ENCODE measurements around the gene NCAN. TPM values are rescaled to one million over a fixed set of nuclear protein-coding genes. Genes with fewer than 3 reads are reported as not detected.
"Not testable (repeated sequence)": the region's sequence is repeated elsewhere in the genome, so short reads cannot be mapped to it uniquely, and the experiment has no call there.

NCAN gene
- total RNA-seq, 1 donor from 2014 or later: not detected

DNA sequence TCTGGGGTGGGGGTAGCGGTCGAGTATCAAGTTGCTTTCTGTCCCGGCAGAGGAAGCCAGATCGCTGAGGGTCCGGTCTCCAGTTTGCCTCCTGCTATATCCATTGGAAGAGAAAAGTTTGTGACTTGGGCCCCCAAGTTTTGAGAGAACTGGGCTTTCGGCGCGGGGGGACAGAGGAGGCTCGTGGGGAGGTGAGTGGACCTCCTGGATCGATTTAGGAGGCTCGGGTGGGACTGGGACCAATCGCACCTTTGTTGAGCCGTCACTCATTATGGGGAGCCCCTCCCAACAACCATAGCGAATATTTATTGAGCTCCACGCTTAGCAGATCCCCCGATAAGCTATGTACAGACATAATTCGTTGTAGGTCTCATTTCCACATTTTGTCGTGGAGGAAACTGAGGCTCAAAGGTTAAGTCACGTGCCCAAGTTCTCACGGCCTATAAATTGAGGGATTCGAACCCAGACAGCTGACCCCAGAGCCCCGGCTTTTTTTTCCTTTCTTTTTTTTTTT, 18.8 kb upstream of the NCAN start:
- DNase-seq (ENCODE audit: low read depth): no peak

DNA sequence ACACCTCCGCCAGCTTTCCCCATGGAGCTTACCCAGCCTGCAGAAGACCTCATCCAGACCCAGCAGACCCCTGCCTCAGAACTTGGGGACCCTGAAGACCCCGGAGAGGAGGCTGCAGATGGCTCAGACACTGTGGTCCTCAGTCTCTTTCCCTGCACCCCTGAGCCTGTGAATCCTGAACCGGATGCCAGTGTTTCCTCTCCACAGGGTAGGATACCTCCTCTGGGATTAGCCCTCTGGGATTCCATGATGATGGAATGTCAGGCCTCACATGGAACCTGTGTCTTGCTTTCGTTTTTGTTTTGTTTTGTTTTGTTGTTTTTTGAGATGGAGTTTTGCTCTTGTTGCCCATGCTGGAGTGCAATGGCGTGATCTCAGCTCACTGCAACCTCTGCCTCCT, 17.8 kb upstream of the NCAN start:
- no peak for DNase-seq (ENCODE audit: low read depth)

DNA sequence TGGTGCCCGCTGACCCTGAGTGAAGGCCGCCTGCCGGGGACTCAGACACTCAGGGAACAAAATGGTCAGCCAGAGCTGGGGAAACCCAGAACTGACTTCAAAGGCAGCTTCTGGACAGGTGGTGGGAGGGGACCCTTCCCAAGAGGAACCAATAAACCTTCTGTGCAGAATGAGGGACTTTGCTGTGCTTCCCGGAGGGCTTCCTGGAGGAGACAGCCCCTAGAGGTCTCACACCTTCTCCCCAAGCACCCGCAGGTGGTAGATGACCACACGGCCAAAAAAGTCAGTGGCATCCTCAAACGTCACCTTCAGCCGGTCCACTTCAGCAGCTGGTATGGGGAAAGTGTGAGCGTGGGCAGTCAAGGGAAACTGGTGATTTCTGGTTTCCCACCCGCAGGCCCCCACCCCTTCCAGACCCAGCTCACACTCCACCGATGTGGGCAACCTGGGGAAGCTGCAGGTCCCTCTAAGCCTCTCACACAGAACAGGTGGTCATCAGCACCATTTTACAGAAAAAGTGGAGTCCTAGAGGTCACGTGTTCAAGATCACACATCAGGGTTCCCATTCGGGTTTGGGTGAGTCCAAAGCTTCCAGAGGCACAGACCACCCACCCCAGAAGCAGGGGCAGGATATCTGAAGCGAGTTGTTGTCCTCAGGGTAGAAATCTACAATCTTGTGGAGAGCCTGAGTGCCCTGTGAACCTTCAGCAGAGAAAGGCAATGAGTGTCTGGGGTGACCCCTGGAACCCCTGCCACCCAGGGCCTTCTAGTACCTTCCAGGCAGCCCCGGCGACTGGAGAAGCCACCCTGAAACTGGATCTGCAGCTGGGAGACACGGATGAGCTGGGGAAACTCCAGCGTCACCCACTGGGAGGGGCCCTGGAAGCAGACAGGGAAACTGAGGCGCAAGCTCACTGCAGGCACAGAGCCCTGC, 9.8 kb upstream of the NCAN start:
- no peak for DNase-seq (ENCODE audit: low read depth)

DNA sequence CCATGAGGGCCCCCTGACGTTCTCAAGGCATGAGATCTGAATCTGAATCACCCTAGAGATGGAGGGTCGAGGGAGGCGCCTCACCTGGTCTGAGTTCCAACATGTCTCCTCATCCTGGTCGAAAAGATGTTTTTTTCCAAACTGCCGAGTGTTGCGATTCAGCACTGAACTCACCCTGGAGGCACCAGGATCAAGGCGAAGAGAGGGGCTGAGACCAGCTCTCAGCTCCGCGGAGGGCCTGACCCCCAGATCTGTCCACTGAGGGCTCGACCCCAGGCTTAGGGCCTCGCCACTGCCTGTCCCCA, 9.1 kb upstream of the NCAN start:
- DNase-seq (ENCODE audit: low read depth): no peak

GRCh38 chr19:19203012-19203856, 8.5 kb upstream of the NCAN start, which contains the start of gene NR2C2AP:
Gene NR2C2AP (minus strand): TSS chr19:19203414. CDS start chr19:19203060, 354 bp downstream.
- peak; percentile 90 for DNase-seq (ENCODE audit: low read depth)

DNA sequence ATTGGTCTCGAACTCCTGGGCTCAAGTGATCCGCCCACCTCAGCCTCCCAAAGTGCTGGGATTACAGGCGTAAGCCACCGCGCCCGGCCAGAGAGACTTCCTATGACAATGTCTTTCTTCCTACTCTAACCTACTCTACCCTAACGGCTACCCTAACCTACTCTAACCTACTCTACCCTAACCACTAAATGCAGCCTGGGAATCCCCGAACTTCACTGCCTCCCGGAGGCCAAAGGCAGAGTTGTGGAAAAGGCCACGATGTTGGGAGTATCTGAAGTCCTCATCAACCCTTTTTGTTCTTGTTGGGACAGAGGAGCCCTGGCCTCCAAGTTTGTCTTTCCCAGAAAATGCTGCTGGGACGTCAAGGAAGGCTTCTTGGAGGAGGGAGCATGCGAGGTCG, 7.6 kb upstream of the NCAN start:
- DNase-seq (ENCODE audit: low read depth): no peak

DNA sequence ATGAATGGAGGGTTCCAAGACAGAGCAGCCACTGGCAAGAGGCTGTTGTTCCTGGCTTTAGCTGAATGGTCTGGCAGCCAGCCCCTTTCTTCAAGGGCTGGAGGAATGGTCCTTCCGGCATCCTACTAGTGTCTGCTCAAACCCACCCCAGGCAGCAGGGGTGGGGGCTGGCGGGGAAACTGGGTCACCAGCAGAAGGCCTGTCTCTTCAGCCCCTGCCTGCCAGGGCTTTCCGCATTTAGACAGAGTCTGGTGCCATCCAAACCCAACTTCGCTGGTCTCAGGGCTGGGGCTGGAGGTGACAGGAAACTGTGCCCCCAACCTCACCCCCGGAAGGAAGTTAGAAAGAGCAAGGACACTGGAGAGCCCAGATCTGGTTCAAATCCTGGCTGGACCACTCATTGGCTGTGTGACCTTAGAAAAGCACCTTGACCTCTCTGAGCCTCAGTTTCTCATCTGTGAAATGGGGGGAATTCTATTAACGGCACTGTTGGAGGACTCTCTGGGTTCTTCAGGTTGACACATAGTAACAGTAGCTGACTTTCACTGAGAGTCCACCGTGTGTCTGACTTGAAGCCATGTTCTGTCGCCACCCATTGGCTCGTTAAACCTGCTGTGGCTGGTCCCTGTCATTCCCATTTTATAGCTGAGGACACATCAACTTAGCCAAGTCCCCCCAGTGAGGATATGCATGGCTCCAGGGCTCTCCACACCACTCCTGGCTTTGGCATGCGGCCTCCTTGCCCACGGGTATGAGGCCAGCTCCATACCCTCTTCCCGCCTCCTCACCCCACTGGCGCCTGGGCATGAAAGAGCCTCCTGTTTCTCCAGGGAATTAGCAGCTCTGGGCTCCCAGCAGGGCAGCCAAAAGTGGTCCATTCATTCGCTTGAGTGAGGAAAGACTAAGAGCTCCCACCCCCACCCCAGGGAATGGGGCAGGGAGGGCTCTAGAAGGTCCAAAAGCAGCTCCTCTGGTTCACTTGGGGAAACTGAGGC, 6.0 kb upstream of the NCAN start:
- DNase-seq (ENCODE audit: low read depth): no peak

DNA sequence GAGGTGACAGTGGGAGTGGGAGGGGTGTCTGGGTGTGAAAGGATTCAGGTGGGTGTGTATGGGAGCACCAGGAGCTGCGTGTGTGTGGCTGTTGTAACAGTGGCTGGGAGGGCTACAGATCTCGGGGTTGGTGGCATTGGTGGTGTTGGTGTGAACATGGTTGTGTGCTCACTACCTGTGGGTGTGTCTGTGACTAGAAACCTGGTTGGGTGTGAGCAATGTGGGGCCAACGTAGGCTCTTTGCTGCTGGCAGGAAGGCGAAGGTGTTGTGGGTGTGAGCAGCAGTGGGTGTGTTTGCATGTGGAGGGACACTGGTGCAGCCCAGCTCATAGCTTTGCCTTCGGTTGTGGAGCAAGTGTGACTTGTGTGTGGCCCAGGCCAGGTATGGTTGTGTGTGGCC, 4.8 kb upstream of the NCAN start:
- no peak for DNase-seq (ENCODE audit: low read depth)

GRCh38 chr19:19207637-19208572, 3.9 kb upstream of the NCAN start:
- no peak for DNase-seq (ENCODE audit: low read depth)

GRCh38 chr19:19209372-19209771, 2.4 kb upstream of the NCAN start:
- peak; percentile 40 for DNase-seq (ENCODE audit: low read depth)

DNA sequence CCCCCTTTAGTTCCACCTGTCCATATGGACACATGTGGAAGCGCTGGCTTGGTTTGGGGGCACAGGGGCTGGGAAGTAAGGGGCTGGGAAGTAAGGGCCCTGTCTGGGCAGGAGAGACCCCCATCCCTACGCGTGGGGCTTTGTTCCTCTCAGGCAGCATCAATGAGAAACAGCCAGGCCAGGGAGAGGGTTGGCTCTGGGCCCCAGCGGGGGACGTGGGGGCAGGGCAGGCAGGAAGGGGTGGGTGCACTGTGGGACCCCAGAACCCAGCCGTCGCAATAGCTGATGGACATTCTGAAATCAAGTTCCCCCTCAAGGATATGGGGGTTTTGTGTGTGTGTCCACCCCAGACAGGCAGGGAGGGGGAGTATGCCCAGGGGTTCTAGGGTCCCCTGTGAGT, 1.2 kb downstream of the NCAN start:
- no peak for DNase-seq (ENCODE audit: low read depth)

DNA sequence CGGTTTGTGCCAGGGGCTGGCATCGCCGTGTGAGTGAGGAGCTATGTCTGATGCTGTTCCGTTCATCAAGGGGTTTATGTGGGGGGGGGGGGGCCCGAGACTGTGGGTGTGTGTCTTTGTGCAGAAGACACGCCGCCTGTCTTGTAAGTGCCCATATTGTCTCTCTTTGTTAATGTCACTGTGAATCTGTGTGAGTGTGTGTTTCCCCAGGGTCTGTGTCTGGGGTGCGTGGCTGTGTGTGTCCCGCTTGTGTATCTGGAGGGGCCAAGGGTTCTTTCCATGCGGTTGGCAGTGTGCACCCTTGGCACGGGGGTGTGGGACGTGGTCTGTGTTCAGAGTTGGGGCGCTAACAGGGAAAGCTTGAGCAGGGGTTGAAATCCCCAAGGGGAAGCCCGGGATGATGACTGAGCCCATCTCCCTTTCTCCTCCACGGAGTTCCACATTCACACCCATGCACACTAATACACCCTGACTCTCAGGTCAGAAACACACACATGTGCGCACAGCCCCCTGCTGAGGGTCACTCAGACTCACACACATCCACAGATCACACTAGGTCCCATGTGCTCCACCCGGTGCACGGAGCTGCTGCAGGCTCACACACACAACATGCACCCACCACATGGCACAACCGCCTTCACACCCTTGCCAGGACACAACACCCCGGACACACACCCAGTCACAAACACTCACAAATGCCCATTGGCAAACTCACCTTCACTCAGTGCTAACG, 1.8 kb downstream of the NCAN start:
- no peak for DNase-seq (ENCODE audit: low read depth)

DNA sequence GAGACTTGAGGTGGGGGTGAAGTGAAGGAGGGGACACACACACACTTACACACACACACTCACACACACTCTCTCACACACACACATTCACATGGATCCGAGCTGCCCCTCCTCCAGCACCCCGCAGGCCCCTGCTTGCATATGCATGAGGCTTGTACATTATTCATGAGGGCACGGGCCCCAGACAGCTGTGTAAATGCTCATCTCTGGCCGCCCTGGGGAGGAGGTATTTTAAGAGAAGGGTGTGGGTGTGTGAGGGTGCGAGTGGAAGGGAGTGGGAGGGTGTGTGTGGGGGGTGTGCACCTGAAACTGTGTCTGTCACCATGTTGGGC, 2.4 kb downstream of the NCAN start:
- no peak for DNase-seq (ENCODE audit: low read depth)

DNA sequence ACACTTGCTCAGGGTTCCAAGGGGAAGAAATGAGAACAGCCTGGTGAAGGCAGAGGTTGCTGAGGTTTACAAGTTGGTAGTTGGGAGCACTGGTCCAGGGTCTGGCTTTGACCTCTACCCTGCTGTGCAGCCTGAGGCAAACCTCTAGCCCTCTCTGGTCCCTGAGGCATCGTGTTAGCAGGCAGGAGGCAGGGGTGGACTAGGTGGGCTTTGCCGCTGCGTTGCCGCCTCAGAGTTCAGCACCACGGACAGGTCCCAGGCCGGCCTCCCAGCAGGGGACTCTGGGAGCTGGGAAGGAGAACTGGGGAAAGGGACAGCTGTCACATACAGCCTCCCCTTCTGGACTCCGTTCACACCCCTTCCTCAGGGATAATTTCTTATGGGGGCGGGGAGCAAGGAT, 3.1 kb downstream of the NCAN start:
- peak; percentile 74 for DNase-seq (ENCODE audit: low read depth)

DNA sequence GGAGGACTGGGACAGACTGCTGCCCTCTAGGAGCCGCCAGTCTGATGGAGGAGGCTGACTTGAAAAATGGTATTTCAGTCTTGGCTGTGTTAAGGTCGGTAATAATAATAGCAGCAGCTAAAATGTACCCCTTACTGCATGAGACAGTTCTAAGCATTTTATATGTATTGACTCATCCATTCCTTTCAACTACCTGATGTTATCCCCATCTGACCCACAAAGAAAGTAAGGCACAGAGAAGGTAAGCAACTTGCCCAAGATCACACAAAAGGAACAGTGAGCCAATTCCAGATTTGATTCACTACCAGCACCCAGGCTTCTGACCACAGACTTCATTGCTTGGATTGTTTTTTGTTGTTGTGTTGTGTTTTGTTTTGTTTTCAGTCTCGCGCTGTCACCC, 4.0 kb downstream of the NCAN start:
- DNase-seq (ENCODE audit: low read depth): no peak

GRCh38 chr19:19217099-19217498, 5.3 kb downstream of the NCAN start:
- DNase-seq (ENCODE audit: low read depth): peak; percentile 9

- DNase-seq (ENCODE audit: low read depth): no peak
Measured at GRCh38 chr19:19218911-19219310, 7.2 kb downstream of the NCAN start.

- not testable (repeated sequence) for DNase-seq (ENCODE audit: low read depth)
Measured at GRCh38 chr19:19221000-19221399, 9.2 kb downstream of the NCAN start.

GRCh38 chr19:19223060-19223459, 11.3 kb downstream of the NCAN start:
- DNase-seq (ENCODE audit: low read depth): no peak
